Activated T-cell treated with anti-CD3 and anti-CD28 coated beads for 24 hours (primary cell): ENCODE data around the gene MLLT3.

Source experiments
- DNase-seq: peaks from one replicate; pipeline ENCODE4 v3.0.0-alpha.2; 2020; ENCODE audit warnings: low read depth

MLLT3 gene

DNA sequence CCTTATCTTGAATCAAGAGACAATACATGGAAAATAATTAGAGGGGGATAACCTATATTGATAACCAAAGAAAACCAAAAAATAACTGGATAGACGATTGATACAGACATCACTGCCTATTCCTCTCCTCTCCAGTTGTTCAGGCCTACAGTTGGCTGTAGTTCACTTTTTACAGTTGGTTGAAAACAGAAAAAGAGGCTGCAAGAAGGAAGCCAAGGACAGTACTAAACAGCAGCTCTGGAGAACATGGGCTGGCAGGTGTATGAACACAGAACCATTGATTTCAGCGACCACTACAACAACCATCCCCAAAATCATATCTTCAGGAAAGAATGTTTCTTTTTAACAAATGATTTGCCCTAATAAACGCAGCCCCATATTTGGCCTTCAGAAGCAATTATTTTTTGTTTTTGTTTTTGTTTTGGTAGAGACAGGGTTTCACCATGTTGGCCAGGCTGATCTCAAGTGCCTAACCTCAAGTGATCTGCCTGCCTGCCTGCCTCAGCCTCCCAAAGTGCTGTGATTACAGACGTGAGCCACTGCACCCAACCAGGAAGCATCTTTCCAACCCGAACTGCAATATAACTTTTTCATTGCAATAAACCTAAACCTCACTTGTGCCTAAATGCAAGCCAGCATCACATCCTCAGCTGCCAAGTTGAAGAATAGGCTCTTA, 64.3 kb downstream of the MLLT3 start:
- DNase-seq: no peak

DNA sequence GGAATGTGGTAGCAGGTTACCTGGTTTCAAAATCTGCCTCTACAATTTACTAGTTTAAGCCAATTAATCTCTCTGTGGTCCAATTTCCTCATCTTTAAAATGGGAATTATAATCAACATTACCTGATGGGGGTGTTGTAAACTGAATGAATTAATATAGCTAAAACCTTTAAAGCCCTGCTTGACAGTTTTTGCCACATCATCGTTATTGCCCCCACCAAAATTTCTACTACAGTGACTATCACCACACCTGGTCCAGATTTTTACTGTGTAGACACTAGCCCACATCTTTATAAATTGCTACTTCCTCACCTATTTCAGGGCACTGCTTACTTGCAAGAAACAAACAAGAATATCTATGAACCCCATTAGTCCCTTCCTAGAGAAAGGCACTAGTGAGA, 65.0 kb downstream of the MLLT3 start:
- no peak for DNase-seq

DNA sequence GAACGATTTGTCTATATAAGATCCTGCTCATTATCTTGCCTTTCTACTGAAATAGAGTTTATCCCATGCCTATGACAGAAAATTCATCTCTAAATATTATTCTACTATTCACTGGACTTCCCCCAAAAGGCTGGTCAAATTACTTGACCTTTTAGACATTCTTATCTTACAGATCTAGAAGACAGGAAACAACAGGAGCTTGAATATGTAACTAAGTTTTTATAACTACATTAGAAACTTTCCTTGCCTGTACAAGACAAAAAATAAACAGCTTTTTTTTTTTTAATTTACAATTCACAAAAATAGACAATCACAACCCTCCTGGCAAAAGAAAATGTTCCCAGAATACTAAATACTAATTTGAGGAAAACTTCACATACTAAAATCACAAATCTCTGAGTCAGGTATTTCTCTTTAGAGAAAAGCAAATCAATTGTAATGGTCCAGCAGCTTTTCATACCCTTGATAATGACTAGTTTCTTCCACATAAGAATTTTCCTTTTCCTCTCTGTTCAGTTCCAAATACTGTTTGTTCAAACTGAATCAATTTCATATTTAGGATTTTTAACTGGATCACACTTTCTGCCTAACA, 68.6 kb downstream of the MLLT3 start:
- no peak for DNase-seq

DNA sequence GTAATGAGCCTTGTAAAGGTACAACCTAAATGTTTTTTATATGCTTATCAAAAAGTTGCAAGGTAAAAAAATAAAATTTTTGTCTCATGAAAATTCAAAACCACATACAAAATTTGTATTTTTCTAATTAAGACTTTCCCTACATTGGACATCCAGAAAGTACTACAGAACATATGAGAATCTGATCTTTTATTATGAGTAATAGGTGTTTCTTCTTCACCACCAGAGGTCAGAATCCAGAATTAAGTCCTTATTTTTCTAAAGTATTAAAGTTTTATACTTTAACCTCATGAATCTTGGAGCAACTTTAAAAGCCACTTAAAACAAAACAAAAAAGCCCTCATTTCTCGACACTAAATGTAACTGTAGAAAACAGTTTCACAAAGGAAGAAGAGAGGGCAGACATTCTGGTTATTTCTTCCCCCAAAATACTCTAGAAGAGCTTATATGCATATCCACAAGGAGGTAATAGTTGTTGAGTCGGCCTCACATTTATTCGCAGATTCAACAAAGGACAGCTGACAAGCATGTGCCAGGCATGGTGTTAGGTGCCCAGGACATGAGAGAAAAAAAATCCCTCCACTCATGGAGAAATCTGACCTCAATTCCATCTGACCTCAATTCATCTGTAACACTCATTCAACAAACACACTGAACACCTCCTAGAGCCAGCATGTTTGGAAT, 69.3 kb downstream of the MLLT3 start:
- DNase-seq: no peak

DNA sequence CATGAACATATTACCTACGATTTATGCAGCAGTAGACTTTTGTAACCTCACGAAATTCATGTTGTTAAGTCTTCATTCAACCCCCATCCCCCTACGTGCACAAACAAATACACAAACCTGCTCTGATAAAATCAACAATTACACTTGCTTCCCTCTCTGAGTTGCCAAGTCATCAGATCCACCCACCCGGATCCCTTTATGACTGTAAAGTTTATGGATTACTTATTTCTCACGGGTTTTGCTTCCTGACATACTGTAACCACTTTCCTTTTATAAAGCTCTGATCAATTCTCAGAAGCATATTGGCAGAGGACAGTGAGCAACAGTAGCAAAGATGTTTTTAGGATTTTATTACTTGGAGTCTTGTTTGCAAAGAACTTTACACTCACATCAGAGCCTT, 70.5 kb downstream of the MLLT3 start:
- DNase-seq: no peak

DNA sequence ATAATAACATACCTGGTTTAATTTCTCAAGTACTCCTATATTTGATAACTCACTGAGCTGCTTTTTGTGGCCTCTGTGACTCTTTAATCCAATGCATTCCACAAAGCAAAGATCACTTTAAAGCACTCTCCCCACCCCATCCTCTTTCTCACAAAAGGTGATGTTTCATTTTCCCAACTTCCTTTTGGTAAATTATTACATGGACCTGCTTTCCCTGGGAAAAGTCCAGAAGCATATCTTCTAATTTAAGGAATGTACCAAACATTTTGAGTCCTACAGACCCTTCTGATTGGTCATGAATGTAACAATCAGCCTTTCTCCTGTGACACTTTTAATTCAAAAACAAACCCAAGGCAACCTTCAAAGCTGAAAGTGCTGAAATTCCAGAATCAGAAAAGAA, 71.1 kb downstream of the MLLT3 start:
- no peak for DNase-seq

DNA sequence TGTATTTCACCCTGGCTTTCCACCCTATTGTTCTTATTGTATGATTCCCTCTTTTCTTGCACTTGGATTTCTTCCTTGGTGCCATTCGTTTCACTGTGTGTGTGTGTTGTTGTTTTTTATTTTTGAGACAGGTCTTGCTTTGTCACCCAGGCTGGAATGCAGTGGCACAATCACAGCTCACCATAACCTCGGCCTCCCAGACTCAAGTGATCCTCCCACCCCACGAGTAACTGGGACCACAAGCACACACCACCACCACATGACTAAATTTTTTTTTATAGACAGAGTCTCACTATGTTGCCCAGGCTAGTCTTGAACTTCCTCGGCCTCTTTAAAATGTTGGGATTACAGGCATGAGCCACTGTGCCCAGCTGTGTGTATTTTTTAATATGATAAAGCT, 72.0 kb downstream of the MLLT3 start:
- no peak for DNase-seq

DNA sequence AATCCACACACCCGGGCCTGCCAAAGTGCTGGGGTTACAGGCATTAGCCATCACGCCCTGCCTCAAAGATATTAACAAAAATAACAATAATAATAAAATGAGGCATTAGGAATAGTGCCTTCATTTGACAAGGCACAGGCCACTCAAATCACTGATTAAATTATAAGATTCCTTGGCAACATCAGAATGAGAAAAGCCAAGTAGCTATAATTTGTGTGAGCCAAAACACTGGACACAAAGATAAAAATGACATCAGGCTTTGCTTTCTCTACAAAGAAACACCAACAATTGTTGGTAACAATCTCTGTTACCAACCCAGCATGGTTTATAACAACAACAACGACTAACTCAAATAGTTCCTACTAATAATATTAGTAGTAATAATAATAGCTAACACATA, 73.2 kb downstream of the MLLT3 start:
- DNase-seq: no peak

DNA sequence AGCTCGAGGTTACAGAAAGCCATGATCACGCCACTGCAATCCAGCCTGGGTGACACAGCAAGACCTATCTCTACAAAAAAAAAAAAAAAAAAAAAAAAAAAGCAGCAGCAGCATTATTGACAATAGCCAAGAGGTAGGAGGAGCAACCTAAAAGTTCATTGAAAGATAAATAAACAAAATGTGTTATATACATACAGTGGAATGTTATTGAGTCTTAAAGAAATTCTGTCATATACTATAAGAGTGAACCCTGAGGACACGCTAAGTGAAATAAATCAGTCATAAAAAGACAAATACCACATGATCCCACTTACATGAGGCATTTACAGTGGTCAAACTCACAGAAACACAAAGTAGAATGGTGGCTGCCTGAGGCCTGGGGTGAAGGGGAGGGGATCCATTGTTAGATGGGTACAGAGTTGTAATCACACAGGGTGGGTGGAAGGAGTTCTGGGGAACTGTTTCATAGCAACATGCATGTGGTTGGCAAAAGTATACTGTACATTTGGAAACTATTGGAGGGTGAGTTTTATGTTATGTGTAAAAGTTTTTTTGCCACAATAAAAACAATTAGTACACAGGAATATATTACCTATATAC, 77.2 kb downstream of the MLLT3 start:
- no peak for DNase-seq

DNA sequence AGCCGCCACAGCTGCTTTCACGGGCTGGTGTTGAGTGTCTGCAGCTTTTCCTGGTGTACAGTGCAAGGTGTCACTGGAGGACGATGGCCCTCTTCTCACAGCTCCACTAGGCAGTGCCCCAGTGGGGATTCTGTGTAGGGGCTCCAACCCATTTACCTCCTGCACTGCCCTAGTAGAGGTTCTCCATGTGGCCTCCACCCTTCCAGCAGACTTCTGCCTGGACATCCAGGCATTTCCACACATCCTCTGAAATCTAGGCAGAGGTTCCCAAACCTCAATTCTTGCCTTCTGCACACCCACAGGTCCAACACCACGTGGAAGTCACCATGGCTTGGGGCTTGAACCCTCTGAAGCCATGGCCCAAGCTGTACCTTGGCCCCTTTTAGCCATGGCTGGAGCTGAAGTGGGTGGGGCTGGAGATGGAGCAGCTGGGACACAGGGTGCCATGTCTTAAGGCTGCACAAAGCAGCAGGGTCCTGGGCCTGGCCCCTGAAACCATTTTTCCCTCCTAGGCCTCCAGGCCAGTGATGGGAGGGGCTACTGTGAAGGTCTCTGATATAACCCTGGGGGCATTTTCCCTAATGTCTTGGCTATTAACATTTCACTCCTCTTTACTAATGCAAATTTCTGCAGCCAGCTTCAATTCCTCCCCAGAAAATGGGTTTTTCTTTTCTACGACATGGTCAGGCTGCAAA, 82.0 kb downstream of the MLLT3 start:
- DNase-seq: no peak

DNA sequence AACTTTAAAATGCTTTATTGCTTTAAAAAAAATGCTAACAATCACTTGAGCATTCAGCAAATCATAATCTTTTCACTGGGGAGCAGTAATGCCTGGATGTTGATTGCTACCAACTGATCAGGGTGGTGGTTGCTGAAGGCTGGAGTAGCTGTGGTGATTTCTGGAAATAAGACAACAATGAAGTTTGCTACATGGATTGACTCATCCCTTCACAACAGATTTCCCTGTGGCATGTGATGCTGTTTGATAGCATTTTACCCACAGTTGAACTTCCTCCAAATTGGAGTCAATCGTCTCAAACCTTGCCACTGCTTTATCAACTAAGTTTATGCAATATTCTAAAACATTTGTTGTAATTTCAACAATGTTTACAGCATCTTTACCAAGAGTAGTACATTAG, 83.3 kb downstream of the MLLT3 start:
- no peak for DNase-seq

DNA sequence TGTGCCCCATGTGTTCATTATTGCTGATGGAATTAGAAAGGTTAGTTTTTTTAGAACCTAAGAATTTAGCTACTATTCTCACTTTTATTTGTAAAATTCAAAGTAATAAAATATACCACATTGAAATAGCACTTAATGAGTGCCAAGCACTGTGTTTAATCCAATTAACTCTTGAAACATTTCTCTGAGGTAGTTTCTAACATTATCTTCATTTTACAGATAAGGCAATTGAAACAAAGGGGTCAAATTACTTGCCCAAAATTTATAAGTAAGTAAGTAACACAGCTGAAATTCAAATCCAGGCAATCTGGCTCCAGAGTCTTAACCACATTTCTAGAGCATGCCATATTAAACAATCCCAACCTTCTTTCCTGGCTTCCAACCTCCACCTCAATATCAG, 84.2 kb downstream of the MLLT3 start:
- DNase-seq: no peak

DNA sequence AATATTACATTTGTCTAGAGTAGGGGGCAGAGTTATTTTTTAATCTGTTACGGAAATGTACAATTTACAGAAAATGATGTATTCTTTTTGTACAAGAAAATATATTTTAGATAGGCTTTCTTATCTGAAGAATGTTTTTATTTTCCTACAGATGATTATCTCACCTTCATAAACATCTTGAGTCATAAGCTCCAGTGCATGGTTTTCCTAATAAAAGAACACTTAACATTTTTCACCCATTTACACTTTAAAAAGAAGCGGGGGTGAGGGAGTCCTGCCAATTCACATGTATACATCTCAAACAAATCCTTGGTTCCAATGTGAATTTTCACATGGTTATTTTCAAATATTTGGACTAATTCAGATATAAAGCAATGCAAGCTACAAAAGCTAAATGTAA, 85.0 kb downstream of the MLLT3 start:
- DNase-seq: no peak

DNA sequence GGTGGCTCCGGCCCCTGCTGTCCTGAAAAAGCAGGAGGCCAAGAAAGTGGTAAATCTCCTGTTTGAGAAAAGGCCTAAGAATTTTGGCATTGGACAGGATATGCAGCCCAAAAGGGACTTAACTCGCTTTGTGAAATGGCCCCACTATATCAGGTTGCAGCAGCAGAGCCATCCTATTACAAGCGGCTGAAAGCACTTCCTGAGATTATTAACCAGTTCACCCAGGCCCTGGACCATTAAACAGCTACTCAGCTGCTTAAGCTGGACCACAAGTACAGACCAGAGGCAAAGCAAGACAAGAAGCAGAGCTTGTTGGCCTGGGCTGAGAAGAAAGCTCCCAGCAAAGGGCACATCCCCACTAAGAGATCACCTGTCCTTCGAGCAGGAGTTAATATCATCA, 89.7 kb downstream of the MLLT3 start:
- no peak for DNase-seq

DNA sequence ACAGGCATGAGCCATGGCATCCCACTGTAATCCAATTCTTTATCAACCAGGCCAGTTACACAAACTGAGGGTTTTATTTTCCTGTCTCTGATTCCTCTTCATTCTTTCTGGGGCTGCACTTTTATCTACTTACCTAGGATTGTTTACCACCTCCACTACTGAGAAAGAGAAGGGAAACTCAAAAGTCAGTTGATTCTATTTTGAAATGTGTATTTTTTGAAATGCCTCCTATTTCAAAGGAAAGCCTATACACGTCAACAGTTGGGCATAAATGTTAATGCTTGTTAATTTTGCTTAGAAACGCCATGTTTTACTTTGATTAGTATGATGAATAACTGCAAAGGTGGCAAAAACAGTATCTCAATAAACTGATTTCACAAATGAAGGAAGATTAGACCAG, 92.5 kb downstream of the MLLT3 start:
- DNase-seq: no peak

DNA sequence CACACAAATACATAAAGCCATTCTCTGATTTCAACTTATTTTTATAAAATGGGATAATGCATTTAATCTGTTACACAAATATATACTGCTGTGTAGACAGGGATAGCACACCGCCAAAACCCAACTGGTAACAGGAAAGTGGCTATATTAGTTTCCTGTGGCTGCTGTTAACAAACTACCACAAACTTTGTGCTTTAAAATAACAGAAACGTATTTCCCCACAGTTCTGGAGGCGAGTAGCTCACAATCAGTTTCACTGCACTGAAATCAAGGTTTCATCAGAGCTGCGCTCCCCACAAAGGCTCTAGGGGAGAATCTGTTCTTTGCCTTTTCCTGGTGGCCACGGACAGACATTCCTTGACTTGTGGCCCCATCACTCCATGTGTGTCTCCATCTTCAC, 94.0 kb downstream of the MLLT3 start:
- DNase-seq: no peak

DNA sequence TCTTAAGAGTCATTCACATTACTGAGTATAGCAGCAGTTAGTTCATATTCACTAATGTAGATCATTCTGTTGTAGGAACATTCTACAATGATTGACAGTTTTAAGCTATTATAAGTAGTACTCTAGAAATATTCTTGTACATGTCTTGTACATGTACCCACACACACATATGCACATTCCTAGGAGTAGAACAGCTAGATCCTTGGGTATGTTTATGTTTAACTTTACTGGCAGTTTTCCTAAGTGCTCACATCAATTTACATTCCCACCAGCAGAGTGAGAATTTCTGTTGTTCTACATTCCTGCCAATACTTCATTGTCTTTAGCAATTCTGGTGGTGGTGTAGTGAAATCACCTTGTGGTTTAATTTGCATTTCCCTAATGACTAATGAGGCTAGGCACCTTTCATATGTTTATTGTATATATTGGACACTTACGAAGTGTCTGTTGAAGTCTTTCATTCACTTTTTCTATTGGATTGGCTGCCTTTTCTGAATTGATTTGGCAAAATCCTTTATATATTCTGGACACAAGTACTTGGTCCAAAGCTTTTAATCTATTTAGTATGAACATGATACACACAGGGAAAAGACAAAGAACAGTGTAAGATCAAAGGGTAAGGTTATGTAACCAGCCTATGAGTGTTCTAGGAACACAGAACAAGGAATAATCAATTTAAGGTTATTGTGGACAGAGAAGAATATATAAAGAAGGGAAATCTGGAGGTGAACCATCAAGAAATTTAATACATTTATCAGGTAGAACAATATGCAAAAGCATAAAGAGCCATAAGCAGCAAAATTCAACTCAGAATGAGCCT, 95.6 kb downstream of the MLLT3 start:
- DNase-seq: no peak

DNA sequence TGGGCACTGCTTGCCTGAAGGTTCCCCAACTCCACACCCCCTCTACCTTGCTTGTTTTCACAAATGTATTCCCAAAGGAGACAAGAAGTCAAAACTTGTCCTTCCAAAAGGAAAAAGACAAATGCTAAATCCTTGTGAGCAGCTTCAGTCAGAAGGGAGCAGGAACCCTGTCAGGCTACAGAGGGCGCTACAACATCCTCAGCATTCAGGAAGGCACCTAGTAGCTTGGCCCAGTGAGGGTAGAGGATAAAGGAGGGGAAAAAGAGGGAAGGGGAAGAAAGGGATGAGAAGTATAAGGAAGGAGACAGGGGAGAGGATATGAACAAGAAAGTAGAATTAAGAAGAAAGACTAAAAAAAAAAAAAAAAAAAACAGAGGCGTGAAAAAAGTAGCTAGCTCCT, 97.5 kb downstream of the MLLT3 start:
- DNase-seq: no peak

DNA sequence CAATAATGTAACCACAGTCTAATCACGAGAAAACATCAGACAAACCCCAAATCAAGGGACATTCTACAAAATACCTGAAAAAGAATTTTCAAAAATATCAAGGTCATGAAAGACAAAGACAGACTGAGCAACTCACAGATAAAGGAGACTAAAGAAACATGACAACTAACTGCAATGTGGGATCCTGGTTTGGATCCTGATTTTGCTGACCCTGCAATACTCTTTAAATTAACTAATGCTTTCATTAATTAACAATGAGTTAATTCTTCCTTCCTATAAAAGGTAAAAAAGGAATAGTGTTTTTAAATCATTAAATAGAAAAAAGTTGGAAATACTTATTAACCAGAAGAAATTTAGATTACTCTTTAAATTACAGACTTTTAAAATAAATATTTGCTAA, 103.6 kb downstream of the MLLT3 start:
- no peak for DNase-seq

DNA sequence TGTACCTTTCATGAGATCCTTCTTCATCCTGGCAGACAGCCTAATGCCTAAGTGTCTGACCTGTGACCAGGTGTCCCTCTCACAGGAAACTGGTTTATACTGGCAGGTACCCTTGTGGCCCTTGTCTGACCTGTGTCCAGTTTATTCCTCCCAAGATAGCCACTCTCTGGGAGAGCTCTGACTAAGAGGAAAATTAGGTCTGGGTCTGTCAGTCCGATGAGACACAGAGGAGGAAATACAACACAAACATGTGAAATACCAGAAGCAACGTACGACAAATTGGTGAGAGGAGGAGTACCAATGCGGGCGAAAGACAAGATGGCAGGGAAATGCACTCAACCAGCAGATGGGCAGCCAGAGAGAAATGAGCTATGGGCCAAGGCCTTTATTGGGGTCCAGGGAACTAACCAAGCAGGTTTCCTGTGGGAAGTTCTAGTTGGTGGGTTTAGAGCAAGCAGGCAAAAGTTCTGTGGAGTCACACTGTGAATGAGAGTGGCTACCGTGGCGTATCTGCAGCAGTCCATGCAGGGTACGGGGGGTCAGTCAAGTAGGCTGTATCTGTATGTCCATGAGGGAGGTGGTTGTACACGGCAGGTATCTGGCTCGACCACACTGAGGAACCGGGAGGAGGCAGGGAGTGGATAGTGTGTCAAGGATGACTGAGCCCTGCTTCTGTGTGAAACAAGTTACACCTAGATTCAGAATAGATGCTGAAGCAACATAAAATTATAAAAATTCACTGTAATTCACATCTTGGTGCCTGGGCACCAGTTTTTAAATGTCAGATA, 109.0 kb downstream of the MLLT3 start:
- DNase-seq: no peak

DNA sequence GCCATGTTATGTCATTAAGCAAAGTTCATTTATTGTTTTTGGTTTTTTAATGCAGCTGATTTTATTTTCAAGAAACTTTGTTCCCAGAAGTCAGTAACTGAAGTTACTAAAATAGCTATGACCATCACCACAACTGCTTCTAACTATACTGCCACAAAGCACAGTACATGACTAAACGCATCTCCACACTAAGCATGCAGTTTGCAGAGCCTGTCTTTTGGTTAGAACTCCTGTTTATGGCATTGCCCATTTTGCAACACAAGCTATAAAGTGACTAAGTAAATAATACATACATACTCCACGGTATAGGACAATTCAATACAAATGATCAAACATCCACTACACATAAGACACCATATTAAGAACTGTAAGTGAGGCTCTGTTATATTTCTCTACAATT, 109.7 kb downstream of the MLLT3 start:
- no peak for DNase-seq
